ENCODE data around the gene MALRD1.

DNA sequence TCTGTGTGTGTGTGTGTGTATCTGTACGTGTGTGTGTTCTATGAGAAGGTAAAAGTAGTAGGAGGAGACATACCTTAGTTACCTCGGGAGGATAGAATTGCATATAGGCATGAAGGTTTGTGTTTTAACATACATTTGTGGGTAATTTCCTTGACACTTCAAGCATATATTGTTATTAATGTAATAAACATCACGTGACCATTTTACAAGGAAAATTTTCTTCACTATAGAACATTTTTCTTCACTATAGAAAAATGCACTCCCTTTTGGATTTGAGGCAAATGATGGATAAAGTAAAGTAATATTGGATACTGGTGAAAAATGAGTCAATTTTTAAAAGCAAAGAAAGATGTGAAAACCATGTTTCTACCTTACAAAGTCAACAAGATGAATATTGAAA is 640.6 kb downstream of the MALRD1 start:
- no peak for TF ChIP-seq POLR2A (IDR thresholded peaks at IDR 0.05; ENCODE audit: low read length)
- no peak for TF ChIP-seq GATA1 (IDR thresholded peaks at IDR 0.05; ENCODE audit: low read depth, low read length)

Data from erythroblast (primary cell).